Measurements from ENCODE around the gene AP5Z1. TPM values are rescaled to one million over a fixed set of nuclear protein-coding genes. Genes with fewer than 3 reads are reported as not detected.

The AP5Z1 gene
- total RNA-seq, 4 donors from 2014 or later = 26.2 to 81.2 (median 52.2) TPM

DNA sequence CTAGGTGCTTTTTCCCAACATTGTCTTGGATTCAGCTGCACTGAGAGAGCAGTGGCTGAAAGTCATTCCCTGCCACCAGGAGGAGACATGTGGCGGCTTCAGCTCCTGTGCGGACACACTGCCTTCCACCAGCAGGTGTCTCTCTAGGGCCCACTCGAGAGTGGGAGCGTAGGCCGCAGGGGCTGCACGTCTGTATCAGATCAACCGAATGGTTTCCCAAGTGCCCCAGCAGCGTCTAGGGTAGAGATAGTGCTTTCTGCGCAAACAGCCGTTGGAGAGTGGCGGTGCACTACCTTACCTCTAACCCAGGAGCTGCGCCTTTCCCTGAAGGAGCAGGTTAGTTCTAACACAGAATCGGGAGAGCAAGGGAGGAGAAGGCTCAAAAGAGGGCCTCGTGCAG, 54.8 kb downstream of the AP5Z1 start:
- Histone ChIP-seq H3K4me1 (no peaks in the 10 kb centered on the region), H3K36me3 (peaks cover 8% of the 10 kb centered on the region), H3K4me3 (no peak overlapping the region), H3K27me3 (no peaks in the 10 kb centered on the region), H3K9me3 (no peaks in the 10 kb centered on the region), H3K27ac (no peak overlapping the region)
- peak in 1 of 2 donors; percentile 49 for TF ChIP-seq CTCF (IDR thresholded peaks at IDR 0.05)
- no peak for TF ChIP-seq EP300 (IDR thresholded peaks at IDR 0.05)
- 96% methylated on average over 6 of the region's 14 CpGs for WGBS
- DNase-seq (ENCODE audit: low spot score in 2 of 2) = no peak

GRCh38 chr7:4831723-4832495, 56.5 kb downstream of the AP5Z1 start:
- H3K36me3 ChIP-seq = peaks cover 8% of the 10 kb centered on the region
- H3K27me3 ChIP-seq = no peaks in the 10 kb centered on the region
- DNase-seq (ENCODE audit: low spot score in 2 of 2) = no peak
- 85% methylated on average over 17 of the region's 17 CpGs for WGBS
- no peak overlapping the region for H3K4me3 ChIP-seq
- no peak overlapping the region for H3K27ac ChIP-seq
- H3K4me1 ChIP-seq = no peaks in the 10 kb centered on the region
- TF ChIP-seq POLR2A (IDR thresholded peaks at IDR 0.05) (no peak), EP300 (IDR thresholded peaks at IDR 0.05) (no peak), CTCF (IDR thresholded peaks at IDR 0.05) (no peak), POLR2AphosphoS5 (IDR thresholded peaks at IDR 0.05) (no peak)
- H3K9me3 ChIP-seq = no peaks in the 10 kb centered on the region

GRCh38 chr7:4832711-4833110, 57.3 kb downstream of the AP5Z1 start:
- Histone ChIP-seq H3K4me1 (no peaks in the 10 kb centered on the region), H3K27ac (no peak overlapping the region), H3K27me3 (no peaks in the 10 kb centered on the region), H3K36me3 (peaks cover 8% of the 10 kb centered on the region), H3K9me3 (no peaks in the 10 kb centered on the region), H3K4me3 (no peak overlapping the region)
- no peak for TF ChIP-seq CTCF (IDR thresholded peaks at IDR 0.05)
- no peak for TF ChIP-seq POLR2AphosphoS5 (IDR thresholded peaks at IDR 0.05)
- TF ChIP-seq POLR2A (IDR thresholded peaks at IDR 0.05) = no peak
- no peak for TF ChIP-seq EP300 (IDR thresholded peaks at IDR 0.05)
- WGBS = 92% methylated on average over 16 of the region's 16 CpGs
- peak in 1 of 2 donors; percentile 16 for DNase-seq (ENCODE audit: low spot score in 2 of 2)

GRCh38 chr7:4833176-4833575, 57.8 kb downstream of the AP5Z1 start:
- no peak for TF ChIP-seq POLR2AphosphoS5 (IDR thresholded peaks at IDR 0.05)
- Histone ChIP-seq H3K36me3 (peaks cover 8% of the 10 kb centered on the region), H3K4me1 (no peaks in the 10 kb centered on the region), H3K4me3 (no peak overlapping the region), H3K27ac (no peak overlapping the region), H3K27me3 (no peaks in the 10 kb centered on the region), H3K9me3 (no peaks in the 10 kb centered on the region)
- 88% methylated on average over 17 of the region's 17 CpGs for WGBS
- no peak for DNase-seq (ENCODE audit: low spot score in 2 of 2)

GRCh38 chr7:4833691-4834600, 58.5 kb downstream of the AP5Z1 start:
- no peak for DNase-seq (ENCODE audit: low spot score in 2 of 2)
- H3K9me3 ChIP-seq = no peaks in the 10 kb centered on the region
- H3K27me3 ChIP-seq = no peaks in the 10 kb centered on the region
- WGBS = 91% methylated on average over 29 of the region's 36 CpGs
- H3K27ac ChIP-seq = no peak overlapping the region
- H3K4me1 ChIP-seq = no peaks in the 10 kb centered on the region
- H3K4me3 ChIP-seq = no peak overlapping the region
- H3K36me3 ChIP-seq = peaks cover 8% of the 10 kb centered on the region
- TF ChIP-seq POLR2AphosphoS5 (IDR thresholded peaks at IDR 0.05) = no peak
- TF ChIP-seq EP300 (IDR thresholded peaks at IDR 0.05) = no peak
- no peak for TF ChIP-seq CTCF (IDR thresholded peaks at IDR 0.05)
- TF ChIP-seq POLR2A (IDR thresholded peaks at IDR 0.05) = no peak

All from suprapubic skin (tissue), 4 donors.